Neural cell (in vitro differentiated cells): ENCODE data around the gene PODXL2. TPM values are rescaled to one million over a fixed set of nuclear protein-coding genes. Genes with fewer than 3 reads are reported as not detected.

ENCODE experiments used
- H2AFZ ChIP-seq: fragments of 200-600, 300-800 bp; sonication (generic), shearing (Covaris generic); 2 replicates; pipeline ENCODE4 v1.6.0; 2014; ENCODE audit warnings: low read depth, mild to moderate bottlenecking, antibody characterized with exemption, low read length, moderate library complexity
- H3F3A ChIP-seq: fragments of 200-600 bp; shearing (Covaris generic); 2 replicates; pipeline ENCODE4 v1.6.1; 2016; ENCODE audit warnings: mild to moderate bottlenecking, moderate library complexity, mixed read lengths, antibody characterized with exemption, low read length; ENCODE audit not compliant: insufficient read depth, poor library complexity, severe bottlenecking
- H3K27ac ChIP-seq: fragments of 200-600, 300-800 bp; sonication (generic), shearing (Covaris generic); 2 replicates; pipeline ENCODE4 v1.5.1; 2014; ENCODE audit warnings: mild to moderate bottlenecking, low read length, moderate library complexity
- H3K27me3 ChIP-seq: fragments of 300-800, 200-600 bp; sonication (generic), shearing (Covaris generic); 2 replicates; pipeline ENCODE4 v1.6.0; 2014; ENCODE audit warnings: mild to moderate bottlenecking, low read depth, low read length, moderate library complexity; ENCODE audit not compliant: insufficient read depth
- H3K36me3 ChIP-seq: fragments of 300-800, 200-600 bp; sonication (generic), shearing (Covaris generic); 2 replicates; pipeline ENCODE4 v1.5.1; 2014; ENCODE audit warnings: mild to moderate bottlenecking, antibody characterized with exemption, low read length, moderate library complexity; ENCODE audit not compliant: insufficient read depth
- H3K4me2 ChIP-seq: fragments of 300-800, 200-600 bp; sonication (generic), shearing (Covaris generic); 2 replicates; pipeline ENCODE4 v1.6.0; 2014; ENCODE audit warnings: mild to moderate bottlenecking, low read length
- H3K4me3 ChIP-seq: fragments of 300-800, 200-600 bp; sonication (generic), shearing (Covaris generic); 2 replicates; pipeline ENCODE4 v1.5.1; 2014; ENCODE audit warnings: mild to moderate bottlenecking, low read length, moderate library complexity
- H3K79me2 ChIP-seq: fragments of 200-600 bp; shearing (Covaris generic); replicated peaks from 2 replicates; pipeline ENCODE4 v1.6.0; 2014; ENCODE audit warnings: mild to moderate bottlenecking, low read length, moderate library complexity; ENCODE audit not compliant: insufficient read depth
- H3K9ac ChIP-seq: fragments of 300-800, 200-600 bp; sonication (generic), shearing (Covaris generic); 2 replicates; pipeline ENCODE4 v1.6.1; 2016; ENCODE audit warnings: mild to moderate bottlenecking, low read length, mixed read lengths
- H3K9me2 ChIP-seq: fragments of 200-600 bp; shearing (Covaris generic); 2 replicates; pipeline ENCODE4 v1.6.1; 2016; ENCODE audit warnings: mild to moderate bottlenecking, low read length, mixed read lengths; ENCODE audit not compliant: insufficient read depth
- H3K9me3 ChIP-seq: fragments of 200-600, 300-800 bp; sonication (generic), shearing (Covaris generic); 2 replicates; pipeline ENCODE4 v1.6.1; 2016; ENCODE audit warnings: mild to moderate bottlenecking, mixed run types, low read length, moderate library complexity, mixed read lengths
- H4K20me1 ChIP-seq: fragments of 200-600 bp; shearing (Covaris generic); 2 replicates; pipeline ENCODE4 v1.6.1; 2016; ENCODE audit warnings: mild to moderate bottlenecking, mixed run types; ENCODE audit not compliant: insufficient read depth
- EP300 ChIP-seq: fragments of 450-650 bp; conservative IDR thresholded peaks from 2 replicates; pipeline ENCODE4 v1.6.1; 2014; ENCODE audit warnings: antibody characterized with exemption, mild to moderate bottlenecking, moderate library complexity; ENCODE audit not compliant: poor library complexity, severe bottlenecking
- EZH2 ChIP-seq: fragments of 200-600, 300-800 bp; shearing (Covaris generic), sonication (generic); IDR thresholded peaks from 2 replicates; pipeline ENCODE4 v1.6.1; 2014; ENCODE audit warnings: antibody characterized with exemption, low read length, borderline replicate concordance, mild to moderate bottlenecking; ENCODE audit not compliant: insufficient read depth, poor library complexity, severe bottlenecking
- MXI1 ChIP-seq: fragments of 450-650 bp; conservative IDR thresholded peaks from 2 replicates; pipeline ENCODE4 v1.6.1; 2014; ENCODE audit warnings: antibody characterized with exemption, mild to moderate bottlenecking; ENCODE audit not compliant: poor library complexity, severe bottlenecking
- POLR2AphosphoS5 ChIP-seq: IDR thresholded peaks from 2 replicates; pipeline ENCODE4 v1.6.1; 2012
- RAD21 ChIP-seq: fragments of 450-650 bp; conservative IDR thresholded peaks from 2 replicates; pipeline ENCODE4 v1.6.1; 2014; ENCODE audit warnings: antibody characterized with exemption, mild to moderate bottlenecking, moderate library complexity
- REST ChIP-seq: IDR thresholded peaks from 2 replicates; pipeline ENCODE4 v1.6.1; 2012; ENCODE audit warnings: borderline replicate concordance
- SMC3 ChIP-seq: fragments of 450-650 bp; conservative IDR thresholded peaks from 2 replicates; pipeline ENCODE4 v1.6.1; 2014; ENCODE audit warnings: antibody characterized with exemption, mild to moderate bottlenecking, moderate library complexity; ENCODE audit not compliant: poor library complexity
- TAF1 ChIP-seq: IDR thresholded peaks from 2 replicates; pipeline ENCODE4 v1.6.1; 2012; ENCODE audit warnings: low read depth
- polyA plus RNA-seq: library from polyadenylated mRNA; depleted of rRNA; stranded (reverse); fragments of >200 nt; gene quantifications from 2 replicates; pipeline ENCODE4 v1.2.3, GENCODE V29; 2014
- TF ChIP-seq, protein P1 (sequence below): fragments of 450-650 bp; IDR thresholded peaks from 2 replicates; pipeline ENCODE4 v1.5.1; 2014; ENCODE audit warnings: antibody characterized with exemption, mild to moderate bottlenecking, moderate library complexity; ENCODE audit not compliant: poor library complexity, severe bottlenecking

The PODXL2 gene
- polyA plus RNA-seq, 1 donor from 2014 or later = 266 TPM

- Histone ChIP-seq H3K79me2 (no peaks in the 10 kb centered on the region), H3K4me3 (no peak overlapping the region), H4K20me1 (no peaks in the 10 kb centered on the region), H3K36me3 (no peaks in the 10 kb centered on the region), H3K4me2 (no peak overlapping the region), H3K9me3 (no peaks in the 10 kb centered on the region), H3K9ac (no peak overlapping the region), H3F3A (no peaks in the 10 kb centered on the region), H3K27ac (no peak overlapping the region), H3K9me2 (no peaks in the 10 kb centered on the region), H2AFZ (no peak overlapping the region), H3K27me3 (no peaks in the 10 kb centered on the region)
- TF ChIP-seq TAF1 (no peak), SMC3 (no peak), MXI1 (no peak), POLR2AphosphoS5 (no peak), EZH2 (no peak), REST (no peak), EP300 (no peak), RAD21 (no peak)
- TF ChIP-seq, protein P1, sequence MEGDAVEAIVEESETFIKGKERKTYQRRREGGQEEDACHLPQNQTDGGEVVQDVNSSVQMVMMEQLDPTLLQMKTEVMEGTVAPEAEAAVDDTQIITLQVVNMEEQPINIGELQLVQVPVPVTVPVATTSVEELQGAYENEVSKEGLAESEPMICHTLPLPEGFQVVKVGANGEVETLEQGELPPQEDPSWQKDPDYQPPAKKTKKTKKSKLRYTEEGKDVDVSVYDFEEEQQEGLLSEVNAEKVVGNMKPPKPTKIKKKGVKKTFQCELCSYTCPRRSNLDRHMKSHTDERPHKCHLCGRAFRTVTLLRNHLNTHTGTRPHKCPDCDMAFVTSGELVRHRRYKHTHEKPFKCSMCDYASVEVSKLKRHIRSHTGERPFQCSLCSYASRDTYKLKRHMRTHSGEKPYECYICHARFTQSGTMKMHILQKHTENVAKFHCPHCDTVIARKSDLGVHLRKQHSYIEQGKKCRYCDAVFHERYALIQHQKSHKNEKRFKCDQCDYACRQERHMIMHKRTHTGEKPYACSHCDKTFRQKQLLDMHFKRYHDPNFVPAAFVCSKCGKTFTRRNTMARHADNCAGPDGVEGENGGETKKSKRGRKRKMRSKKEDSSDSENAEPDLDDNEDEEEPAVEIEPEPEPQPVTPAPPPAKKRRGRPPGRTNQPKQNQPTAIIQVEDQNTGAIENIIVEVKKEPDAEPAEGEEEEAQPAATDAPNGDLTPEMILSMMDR = no peak
Measured at GRCh38 chr3:127611251-127611650, 17.7 kb upstream of the PODXL2 start.

GRCh38 chr3:127612966-127613365, 16.0 kb upstream of the PODXL2 start:
- Histone ChIP-seq H4K20me1 (no peaks in the 10 kb centered on the region), H3F3A (no peaks in the 10 kb centered on the region), H3K36me3 (no peaks in the 10 kb centered on the region), H2AFZ (no peak overlapping the region), H3K4me3 (no peak overlapping the region), H3K9me3 (no peaks in the 10 kb centered on the region), H3K79me2 (no peaks in the 10 kb centered on the region), H3K9ac (no peak overlapping the region), H3K27ac (no peak overlapping the region), H3K9me2 (no peaks in the 10 kb centered on the region), H3K27me3 (no peaks in the 10 kb centered on the region), H3K4me2 (no peak overlapping the region)
- TF ChIP-seq RAD21 (no peak), EZH2 (no peak), SMC3 (no peak), REST (no peak), POLR2AphosphoS5 (no peak), TAF1 (no peak), EP300 (no peak), MXI1 (no peak)
- TF ChIP-seq, protein P1 = no peak
